GM19468 (cell line): ENCODE measurements around the gene PRDM10.

Experiments
- ATAC-seq: cut with Tn5 transposase; IDR thresholded peaks from one replicate; pipeline ENCODE4 v1.9.1; 2021; ENCODE audit warnings: mild to moderate bottlenecking, moderate library complexity, moderate number of reproducible peaks; ENCODE audit not compliant: unreplicated experiment; ENCODE audit errors: extremely low read depth

The PRDM10 gene, protein sequence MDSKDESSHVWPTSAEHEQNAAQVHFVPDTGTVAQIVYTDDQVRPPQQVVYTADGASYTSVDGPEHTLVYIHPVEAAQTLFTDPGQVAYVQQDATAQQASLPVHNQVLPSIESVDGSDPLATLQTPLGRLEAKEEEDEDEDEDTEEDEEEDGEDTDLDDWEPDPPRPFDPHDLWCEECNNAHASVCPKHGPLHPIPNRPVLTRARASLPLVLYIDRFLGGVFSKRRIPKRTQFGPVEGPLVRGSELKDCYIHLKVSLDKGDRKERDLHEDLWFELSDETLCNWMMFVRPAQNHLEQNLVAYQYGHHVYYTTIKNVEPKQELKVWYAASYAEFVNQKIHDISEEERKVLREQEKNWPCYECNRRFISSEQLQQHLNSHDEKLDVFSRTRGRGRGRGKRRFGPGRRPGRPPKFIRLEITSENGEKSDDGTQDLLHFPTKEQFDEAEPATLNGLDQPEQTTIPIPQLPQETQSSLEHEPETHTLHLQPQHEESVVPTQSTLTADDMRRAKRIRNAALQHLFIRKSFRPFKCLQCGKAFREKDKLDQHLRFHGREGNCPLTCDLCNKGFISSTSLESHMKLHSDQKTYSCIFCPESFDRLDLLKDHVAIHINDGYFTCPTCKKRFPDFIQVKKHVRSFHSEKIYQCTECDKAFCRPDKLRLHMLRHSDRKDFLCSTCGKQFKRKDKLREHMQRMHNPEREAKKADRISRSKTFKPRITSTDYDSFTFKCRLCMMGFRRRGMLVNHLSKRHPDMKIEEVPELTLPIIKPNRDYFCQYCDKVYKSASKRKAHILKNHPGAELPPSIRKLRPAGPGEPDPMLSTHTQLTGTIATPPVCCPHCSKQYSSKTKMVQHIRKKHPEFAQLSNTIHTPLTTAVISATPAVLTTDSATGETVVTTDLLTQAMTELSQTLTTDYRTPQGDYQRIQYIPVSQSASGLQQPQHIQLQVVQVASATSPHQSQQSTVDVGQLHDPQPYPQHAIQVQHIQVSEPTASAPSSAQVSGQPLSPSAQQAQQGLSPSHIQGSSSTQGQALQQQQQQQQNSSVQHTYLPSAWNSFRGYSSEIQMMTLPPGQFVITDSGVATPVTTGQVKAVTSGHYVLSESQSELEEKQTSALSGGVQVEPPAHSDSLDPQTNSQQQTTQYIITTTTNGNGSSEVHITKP

DNA sequence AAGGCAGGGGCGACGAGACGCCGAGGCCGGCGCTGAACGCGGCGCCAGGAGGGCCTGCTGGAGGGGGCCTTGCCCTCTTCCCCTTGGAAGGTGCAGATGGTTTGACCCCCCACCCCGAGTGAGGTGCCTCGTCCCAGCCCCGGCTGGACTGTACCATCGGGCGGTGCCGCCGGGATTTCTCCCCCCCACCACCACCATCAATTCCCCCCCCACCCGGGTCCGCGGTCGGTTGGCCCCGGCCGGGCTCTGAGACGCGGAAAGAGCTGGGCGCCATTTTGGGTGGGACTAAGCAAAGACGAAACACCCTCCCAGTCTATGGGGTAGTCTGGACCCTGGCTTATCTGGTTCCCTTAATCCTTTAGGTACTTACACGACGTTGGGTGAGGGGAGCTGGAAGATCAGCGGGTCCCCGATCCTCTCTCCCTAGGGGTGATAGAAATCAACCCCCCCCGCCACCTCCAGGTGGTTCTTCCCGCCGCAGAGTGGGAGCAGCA, at the start of gene PRDM10:
TSS of gene PRDM10 (minus strand) at position 484 of the 494 bp plus-strand sequence. CDS start 41,871 bp downstream, outside the sequence.
- peak; percentile 4 for ATAC-seq

DNA sequence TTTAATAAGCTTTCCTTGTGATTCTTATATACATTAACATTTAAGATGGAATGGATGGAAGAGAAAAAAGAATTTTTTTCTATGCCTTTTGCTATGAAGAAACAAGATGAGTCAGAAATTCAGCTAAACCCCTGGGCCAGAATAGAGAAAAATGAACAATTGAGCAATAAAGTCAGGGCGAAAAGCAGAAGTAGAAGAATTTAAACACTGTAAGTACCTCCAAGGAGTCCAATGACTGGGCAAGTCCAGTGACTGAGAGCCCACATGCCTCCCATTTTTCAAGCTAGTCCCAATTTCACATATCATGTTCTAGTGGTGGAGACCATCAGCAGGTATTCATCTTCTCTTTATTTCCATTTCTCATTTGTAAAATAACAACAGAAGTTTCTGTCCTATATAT, 48.4 kb upstream of the PRDM10 start:
- ATAC-seq: no peak

DNA sequence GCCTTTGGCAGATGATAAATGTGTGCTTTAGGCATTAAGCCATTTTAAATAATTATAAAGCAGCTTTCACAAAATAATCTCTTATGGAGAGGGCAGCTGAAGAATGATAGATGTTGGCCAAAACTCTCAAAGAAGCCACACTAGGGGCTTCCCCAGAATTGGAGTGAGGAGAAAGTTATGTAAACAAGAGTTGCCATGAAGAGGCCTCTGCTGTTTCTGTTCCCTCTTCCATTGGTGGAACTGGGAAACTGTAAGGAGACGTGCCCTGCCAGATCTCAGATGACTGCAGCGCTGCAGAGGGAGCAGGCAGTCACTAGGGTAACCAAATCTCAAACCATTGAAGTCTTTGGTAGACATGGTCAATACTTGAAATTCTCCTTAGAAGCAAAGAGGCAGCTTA, 47.6 kb upstream of the PRDM10 start:
- no peak for ATAC-seq

DNA sequence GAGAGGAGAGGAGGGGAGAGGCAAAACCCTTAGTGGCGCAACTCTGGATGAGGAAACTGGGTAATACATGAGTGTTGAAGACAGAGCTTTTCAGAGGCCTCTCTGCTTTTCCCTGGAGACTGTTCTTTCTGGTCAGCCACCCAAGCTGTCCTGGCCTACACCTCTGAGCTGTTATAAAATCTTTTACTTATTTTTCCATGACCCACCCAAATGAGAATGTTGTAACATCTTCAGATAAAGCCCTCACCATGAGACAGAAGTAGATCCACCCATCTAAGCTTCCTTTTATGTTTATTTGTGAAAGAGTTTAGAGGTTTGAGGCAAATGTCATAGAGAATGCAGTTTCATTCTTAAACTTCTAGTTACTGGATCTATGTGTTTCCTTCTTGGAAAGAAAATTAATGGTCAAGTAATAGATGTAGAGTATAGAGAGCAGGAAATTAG, 46.7 kb upstream of the PRDM10 start:
- ATAC-seq: no peak

DNA sequence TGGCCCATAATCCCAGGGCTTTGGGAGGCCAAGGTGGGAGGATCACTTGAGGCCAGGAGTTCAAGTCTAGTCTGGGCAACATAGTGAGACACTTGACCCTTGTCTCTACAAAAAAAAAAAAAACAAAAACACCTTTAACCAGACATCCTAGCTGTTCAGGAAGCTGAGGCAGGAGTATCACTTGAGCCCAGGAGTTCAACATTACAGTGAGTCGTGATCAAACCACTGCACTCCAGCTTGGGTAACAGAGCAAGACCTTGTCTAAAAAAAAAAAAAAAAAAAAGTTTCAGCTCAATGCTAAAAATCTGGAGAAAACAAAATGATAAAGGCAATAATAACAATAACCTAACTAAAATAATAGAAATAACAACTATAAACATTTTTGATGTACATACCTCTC, 44.5 kb upstream of the PRDM10 start:
- no peak for ATAC-seq

DNA sequence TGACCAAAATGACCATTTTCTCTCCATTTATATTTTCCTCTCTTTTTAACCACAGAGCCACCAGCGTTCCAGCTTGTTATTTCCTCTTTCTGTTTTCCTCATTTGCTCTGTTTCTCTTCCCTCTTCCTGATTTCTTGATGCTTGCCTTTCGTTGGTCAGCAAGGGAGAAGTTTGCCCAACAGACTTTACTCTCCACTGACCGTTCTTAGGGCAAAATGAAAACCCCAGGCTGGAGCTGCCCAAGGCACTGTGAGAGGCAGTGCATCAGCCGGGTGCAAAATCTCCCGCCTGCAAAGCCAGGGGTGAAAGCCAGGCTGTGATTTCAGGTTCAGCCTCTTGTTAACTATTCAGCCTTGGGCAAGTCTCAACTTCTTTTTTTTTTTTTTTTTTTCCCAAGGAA, 40.9 kb upstream of the PRDM10 start:
- no peak for ATAC-seq

DNA sequence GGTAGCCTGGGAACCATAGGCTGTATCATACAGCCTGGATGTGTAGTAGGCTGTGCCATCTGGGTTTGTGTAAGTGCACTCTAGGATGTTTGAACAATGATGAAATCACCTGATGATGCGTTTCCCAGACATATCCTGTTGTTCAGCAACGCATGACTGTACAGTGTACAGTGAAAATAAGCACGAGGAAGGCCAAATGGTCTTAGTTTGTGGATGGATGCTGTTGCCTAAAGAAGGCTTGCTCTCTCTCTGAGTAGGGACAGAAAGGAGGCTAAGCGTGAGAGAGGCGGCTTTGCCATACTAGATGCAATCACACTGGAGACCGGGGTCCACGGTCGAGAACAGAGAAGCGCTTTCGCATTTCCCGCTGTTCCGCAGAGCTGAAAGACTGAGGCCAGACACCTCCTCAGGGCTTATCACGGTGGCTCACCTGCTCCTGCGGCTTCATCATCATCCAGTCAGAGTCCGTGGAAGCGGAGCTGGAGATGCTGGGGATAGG, 39.5 kb upstream of the PRDM10 start:
- ATAC-seq: no peak

DNA sequence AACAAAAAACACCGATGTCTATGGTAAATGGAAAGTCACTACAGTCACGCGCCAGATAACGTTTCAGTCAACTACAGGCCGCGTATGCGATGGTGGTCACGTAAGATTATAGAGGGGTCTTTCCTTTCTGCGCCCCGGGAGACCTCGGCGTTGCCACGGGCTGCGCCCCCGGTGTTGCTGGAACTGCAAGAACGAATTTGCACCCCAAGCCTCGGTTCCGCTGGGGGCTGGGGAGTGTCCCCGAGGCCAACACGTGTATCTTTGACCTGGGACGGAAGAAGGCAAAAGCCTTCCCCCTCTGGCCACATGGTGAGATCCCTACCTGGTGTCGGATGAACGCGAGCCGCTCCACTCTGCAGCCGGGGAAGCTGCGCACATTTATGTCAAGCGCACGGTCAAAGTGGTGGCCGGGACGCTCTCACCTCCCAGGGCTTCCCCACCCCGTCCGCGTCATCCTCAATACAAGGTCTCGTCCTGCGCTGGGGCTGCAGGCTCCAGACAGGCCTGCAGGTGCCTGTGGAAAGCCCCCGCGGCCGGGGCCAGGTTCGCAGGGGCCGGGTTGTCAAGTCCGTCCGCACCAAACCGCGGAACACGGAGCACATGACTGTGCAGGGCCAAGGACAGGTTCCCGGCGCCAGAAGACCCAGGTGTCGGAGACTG, 37.8 kb upstream of the PRDM10 start:
- ATAC-seq: no peak

DNA sequence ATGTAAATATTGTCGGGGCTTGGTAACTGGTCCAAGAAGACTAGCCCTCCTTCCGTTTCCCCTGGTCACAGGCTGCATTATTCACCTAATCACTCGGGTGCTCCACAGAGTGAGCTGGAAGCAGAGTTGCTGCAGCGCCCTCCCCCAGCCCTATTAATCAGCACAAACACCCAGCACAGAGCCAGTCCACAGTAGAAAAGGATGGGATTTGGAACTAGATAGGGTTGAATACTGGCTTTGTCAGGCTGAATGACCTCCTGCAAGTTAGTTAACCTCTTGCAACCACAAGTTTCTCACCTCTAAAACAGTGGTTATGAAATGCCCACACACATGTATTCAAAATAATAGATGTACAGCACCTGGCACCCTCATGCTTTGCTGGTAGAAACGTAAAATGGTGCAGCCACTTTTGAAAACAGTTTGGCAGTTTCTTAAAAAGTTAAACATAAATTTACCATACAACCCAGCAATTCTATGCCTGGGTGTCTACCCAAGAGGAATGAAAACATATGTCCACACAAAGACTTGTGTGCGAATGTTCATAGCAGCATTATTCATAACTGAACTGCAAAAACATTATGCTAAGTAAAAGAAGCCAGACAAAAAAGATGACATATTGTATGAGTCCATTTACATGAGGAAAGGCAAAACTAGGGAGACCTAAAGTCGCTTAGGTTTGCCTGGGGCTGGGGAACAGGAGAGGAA, 35.4 kb upstream of the PRDM10 start:
- no peak for ATAC-seq

DNA sequence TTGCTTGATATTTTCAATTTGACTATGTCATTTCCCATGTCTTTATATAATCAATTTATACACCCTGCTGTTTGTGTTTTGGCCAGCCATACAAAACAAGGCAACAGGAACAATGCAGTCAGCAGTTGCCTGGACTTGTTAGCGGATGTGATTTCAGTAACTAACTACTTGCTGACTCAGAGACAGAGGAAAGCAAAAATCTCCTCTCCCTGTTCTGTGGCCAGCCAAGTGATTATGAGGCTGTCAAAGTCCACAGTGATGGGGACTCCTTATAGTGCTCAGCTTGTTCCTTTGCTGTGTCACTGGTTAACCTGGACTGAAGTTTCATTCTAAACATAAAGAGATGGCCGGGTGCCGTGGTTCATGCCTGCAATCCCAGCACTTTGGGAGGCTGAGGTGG, 34.4 kb upstream of the PRDM10 start:
- ATAC-seq: no peak

DNA sequence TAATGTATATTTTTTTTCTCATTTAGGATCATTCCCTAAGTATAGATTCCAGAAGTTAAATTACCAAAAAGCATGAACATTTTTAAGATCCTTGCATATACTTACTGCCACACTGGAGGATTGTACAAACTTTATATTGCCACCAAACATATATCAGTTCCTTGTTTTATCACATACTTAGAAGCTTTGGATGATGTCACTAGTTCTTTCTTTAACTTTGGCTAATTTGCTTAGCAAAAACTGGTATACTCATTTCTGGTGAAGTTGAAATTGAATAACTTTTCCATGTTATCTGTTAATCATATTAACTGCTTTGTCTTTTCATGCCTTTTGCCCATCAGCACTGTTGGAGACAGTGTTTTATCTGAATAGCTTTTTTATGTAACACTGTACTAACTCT, 31.6 kb upstream of the PRDM10 start:
- no peak for ATAC-seq

DNA sequence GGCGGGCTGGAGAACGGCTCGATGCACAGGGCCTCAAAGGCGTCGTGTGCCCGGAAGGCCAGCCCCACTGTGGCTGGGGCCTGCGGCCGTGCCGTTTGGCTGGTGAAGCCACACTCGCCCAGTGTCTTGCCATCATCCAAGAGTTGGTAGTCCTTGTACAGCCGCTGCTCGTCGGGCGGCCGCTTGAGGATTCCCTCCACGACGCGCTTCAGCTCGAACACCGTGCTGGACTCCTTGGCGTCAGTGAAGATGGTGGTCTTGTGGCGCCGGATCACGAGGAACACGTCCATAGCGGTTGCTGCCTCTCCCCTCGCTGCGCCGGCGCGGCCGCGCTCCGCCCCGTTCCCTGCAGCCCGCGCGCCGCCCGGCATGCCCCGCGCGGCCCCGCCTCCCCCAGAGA, 30.3 kb upstream of the PRDM10 start:
- no peak for ATAC-seq

DNA sequence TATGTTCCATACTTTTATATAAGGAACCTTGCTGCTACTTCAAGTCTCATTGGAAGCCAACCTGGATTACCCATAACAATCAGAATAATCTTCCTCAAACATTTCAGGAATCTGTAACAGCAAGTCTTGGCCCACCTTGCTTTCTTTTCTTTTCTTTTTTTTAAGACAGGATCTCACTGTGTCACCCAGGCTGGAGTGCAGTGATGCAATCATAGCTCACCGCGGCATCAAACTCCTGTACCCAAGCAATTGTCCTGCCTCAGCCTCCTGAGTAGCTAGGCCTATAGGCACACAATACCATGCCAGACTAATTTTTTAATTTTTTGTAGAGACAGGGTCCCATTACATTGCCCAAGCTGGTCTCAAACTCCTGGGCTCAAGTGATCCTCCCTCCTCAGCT, 29.3 kb upstream of the PRDM10 start:
- ATAC-seq: no peak

DNA sequence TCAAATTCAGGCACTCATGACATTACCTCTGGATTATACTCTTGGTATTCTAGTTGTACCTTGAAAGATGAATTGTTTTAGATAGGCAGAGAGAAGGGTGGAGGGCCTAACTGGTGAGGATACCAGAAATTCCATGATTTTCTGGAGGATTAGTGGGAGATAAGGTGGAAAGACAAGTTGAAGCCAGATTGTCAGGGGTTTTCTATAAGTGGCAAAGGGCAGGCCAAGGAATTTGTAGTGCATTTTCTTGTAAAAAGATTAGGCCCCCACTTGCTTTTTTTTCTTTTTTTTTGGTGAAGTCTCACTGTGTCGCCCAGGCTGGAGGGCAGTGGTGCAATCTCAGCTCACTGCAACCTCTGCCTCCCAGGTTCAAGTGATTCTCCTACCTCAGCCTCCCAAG, 28.4 kb upstream of the PRDM10 start:
- ATAC-seq: no peak

DNA sequence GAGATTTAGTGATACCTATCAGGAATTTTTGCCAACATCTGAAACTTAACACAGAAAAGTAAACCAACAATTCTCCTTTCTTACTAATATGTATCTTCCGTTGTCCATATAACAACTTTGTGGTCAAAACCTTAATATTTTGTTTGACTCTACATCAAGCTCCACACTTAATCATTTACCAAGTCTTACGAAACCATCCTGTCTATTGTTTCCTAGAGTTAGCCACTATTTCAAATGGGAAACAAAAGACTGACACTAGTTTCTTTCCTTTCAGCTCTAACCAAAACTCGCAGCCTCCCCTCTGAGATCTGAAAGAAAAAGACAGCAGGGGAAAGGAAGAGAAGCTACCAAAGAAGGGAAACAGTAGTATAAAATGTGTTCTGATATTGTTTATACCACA, 26.5 kb upstream of the PRDM10 start:
- peak; percentile 37 for ATAC-seq

DNA sequence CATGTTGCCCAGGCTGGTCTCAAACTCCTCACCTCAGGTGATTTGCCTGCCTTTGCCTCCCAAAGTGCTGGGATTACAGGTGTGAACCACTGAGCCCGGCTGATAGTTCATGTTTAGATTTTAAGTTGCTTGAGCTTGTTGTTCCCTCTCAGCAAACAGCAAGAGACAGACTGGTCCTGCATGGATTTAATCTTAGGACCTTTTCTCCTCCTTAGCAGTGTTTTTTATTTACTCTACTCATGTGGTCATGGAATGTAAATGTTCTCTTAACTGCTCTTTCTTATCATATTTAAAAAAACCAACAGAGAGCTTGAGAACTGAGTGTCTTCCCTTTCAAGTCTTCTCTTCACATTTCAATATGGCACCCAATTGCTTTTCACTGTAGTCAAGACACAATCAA, 22.7 kb upstream of the PRDM10 start:
- ATAC-seq: no peak

DNA sequence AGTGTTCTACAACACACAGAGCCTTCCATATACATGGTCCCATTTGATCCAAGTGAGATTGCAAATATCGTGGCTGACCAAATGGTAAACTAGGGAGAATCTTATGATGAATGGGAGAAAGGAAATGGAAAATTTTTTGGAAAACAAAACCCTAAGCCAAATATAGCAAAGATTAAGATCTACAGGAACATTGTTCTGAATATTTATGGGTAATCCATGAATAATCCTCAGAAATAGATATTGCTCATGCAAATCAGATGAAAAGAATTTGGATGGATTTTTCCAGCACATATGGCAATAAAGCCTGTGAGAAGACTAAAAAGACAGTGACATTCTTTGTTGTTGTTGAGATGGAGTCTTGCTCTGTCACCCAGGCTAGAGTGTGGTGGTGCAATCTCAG, 21.7 kb upstream of the PRDM10 start:
- no peak for ATAC-seq

DNA sequence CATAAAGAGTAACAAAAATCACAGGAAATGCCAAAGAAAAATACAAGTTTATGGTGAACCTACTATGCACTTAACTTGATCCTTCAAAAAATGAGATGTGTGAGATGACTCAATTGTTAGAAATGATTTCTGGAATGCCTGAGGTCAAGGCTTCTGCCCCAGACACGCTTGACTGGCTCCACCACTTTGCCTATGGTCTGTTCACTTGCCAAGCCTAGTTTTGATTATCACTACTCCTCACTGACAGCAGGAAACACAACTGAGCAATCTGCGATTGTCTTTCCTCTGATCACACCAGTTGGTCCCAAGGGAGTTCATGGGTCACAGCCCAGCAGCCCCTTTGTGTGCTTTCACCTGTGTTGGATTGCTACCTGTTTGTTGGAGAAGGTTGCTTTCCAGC, 20.6 kb upstream of the PRDM10 start:
- peak; percentile 83 for ATAC-seq

DNA sequence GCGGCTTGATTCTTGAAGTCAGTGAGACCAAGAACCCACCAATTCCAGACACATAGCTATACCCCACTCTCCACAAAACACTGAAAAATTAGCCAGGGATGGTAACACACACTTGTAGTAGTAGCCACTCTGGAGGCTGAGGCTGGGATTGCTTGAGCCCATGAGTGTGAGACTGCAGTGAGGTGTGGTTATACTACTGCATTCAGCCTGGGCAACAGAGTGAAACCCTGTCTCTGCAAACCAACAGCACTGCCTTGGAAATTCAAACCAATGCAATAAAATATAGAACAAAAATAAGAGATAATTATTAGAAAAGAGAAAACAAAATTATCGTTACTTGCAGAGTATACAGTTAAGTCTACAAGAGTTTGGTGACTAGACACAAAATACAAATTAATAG, 20.2 kb upstream of the PRDM10 start:
- no peak for ATAC-seq
